Measurements from ENCODE around the gene TPTE.
"Not testable (repeated sequence)": the region's sequence is repeated elsewhere in the genome, so short reads cannot be mapped to it uniquely, and the experiment has no call there.

DNA sequence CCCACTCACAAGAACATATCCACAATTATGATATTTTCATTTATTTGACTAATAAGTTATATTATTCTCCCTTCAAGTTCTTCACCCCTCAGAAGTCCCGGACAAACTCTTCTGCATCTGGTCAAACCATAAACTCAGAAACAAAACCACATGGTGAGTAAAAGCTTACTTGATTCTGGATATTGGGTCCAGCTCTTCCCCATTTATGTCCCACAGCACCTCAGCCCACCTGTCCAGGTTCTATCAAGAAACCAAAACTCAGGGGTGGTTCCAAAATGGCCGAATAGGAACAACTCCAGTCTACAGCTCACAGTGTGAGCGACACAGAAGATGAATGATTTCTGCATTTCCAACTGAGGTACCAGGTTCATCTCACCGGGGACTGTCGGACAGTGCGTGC is 109.4 kb downstream of the TPTE start:
- TF ChIP-seq, protein P1, sequence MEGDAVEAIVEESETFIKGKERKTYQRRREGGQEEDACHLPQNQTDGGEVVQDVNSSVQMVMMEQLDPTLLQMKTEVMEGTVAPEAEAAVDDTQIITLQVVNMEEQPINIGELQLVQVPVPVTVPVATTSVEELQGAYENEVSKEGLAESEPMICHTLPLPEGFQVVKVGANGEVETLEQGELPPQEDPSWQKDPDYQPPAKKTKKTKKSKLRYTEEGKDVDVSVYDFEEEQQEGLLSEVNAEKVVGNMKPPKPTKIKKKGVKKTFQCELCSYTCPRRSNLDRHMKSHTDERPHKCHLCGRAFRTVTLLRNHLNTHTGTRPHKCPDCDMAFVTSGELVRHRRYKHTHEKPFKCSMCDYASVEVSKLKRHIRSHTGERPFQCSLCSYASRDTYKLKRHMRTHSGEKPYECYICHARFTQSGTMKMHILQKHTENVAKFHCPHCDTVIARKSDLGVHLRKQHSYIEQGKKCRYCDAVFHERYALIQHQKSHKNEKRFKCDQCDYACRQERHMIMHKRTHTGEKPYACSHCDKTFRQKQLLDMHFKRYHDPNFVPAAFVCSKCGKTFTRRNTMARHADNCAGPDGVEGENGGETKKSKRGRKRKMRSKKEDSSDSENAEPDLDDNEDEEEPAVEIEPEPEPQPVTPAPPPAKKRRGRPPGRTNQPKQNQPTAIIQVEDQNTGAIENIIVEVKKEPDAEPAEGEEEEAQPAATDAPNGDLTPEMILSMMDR (IDR thresholded peaks at IDR 0.05): not testable (repeated sequence)
- not testable (repeated sequence) for TF ChIP-seq POLR2A (IDR thresholded peaks at IDR 0.05)

Measured in testis (tissue), 2 donors.